AG10803 (cell line): Measurements from ENCODE around the gene EPHB2.

Source experiments
- DNase-seq: peaks from one replicate; pipeline ENCODE4 v3.0.0; 2010; ENCODE audit warnings: low read depth
- H3K4me3 ChIP-seq: 2 replicates; pipeline ENCODE4 v1.5.1; 2011; ENCODE audit warnings: mild to moderate bottlenecking, low read length, control low read depth
- CTCF ChIP-seq: conservative IDR thresholded peaks from 2 replicates; pipeline ENCODE4 v1.5.1; 2011; ENCODE audit warnings: mild to moderate bottlenecking, low read length, control low read depth, inconsistent platforms

EPHB2 gene

DNA sequence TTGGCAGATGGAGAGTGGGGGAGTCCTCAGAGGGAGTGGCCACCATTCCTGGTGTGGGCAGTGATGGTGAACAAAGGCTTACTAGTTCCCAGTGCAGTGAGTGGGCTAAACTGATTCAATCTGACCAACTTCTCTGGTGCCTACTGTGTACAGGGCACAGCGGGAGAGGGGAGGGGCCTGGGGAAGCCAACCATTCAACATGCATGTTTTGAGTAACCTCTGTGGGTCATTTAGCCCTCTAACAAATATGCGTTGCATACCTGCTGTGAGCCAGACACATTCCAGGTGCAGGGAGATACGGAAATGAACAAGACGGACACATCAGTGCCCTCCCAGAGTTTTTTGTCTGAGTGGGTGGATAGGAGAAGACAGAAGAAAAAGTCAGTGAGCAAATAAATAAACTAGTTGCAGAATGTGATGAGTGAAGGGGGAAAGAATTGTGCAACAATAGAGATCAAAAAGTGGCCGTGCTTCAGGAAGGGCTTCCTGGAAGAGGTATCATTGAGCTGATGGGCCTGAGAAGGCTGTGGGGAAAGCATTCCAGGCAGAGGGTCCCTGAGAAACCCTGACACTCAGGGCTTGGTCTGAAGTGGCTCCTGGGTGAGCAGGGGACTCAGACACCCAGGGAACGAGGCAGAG lies 78.8 kb downstream of the EPHB2 start:
- no peak overlapping the region for H3K4me3 ChIP-seq
- DNase-seq, result no peak
- no peak for TF ChIP-seq CTCF

DNA sequence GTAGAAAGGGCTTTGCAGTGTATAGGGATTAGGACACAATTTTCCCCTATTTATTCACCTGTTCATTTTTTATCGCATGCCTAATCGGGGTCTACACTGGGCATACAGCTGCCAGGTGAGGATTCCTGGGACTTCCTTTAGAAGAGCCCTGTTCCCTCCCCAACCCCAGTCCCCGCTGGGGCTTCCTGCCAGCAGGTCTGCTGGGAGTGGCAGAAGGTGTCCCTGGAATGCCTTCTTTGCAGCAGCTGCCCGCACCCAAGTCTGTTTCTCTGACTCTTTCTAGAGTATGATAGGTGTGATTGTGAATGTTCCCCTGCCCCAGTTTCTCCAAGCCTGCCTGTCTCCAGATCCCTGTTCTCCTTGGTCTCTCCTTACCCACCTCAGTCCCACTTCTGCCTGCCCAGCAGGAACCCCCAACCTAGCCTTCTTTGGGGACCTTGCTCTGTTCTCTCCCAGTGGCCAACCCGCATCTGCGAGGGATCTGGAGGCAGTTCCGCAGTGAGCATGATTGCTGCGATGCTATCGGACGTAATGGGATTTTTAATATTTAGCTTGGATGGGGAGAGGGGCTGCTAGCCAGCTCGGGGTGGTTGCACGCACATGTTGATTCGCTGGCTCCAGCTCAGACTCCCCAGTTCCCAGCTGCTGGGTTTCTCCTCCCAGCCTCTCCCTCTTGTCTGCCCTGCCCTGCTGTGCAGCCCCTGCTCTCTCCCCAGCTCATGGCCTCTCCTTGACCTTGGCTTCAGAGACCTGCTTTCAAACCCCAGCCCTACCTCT lies 79.8 kb downstream of the EPHB2 start:
- no peak for TF ChIP-seq CTCF
- no peak overlapping the region for H3K4me3 ChIP-seq

GRCh38 chr1:22791831-22792347 lies 81.2 kb downstream of the EPHB2 start:
- no peak for DNase-seq
- no peak for TF ChIP-seq CTCF
- no peak overlapping the region for H3K4me3 ChIP-seq

More for the DNA sequence above, 79.8 kb downstream of the EPHB2 start:
- no peak for DNase-seq

DNA sequence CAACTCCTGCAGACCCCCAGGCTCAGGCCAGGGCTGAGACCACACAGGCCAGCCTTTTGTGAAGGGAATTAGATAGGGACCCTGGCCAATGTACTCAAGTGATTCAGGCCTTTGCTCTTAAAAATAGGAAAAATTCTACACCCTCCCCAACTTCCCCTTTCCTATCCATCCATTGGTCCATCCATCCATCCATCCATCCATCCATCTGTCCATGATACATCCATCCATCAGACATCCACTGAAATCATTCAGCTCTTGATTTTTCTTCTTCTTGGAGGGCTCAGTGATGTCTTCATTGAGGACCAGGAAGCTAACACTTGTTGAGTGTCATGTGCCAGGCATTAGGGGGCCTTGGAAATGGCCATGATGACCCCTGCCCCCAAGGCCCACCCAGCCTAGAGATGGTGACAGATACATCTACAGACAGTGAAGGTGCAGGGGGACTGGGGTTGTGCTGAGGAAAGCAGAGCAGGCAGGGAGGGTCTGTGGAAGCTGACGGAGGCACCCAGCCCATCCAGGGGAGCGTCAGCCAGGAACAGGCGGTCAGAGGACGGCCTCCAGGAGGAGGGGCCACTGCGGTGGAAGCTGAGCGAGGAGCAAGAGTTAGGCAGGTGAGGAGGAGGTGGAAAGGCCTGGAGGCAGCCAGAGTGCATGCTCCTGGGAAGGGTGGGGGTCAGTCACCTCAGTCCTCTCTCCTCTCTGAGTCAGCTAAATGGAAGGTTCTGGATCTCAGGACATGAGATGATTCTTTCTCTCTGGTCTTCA lies 81.9 kb downstream of the EPHB2 start:
- DNase-seq, result no peak
- TF ChIP-seq CTCF, result no peak
- no peak overlapping the region for H3K4me3 ChIP-seq

GRCh38 chr1:22793647-22794046 lies 83.0 kb downstream of the EPHB2 start:
- DNase-seq, result no peak
- TF ChIP-seq CTCF, result no peak
- H3K4me3 ChIP-seq, result no peak overlapping the region

- no peak overlapping the region for H3K4me3 ChIP-seq
- peak; percentile 43 for DNase-seq
- no peak for TF ChIP-seq CTCF
Measured at GRCh38 chr1:22794647-22795365, 84.2 kb downstream of the EPHB2 start.
